Left ventricle myocardium superior (tissue), 1 donor: ENCODE measurements around the gene ELP6. TPM values are rescaled to one million over a fixed set of nuclear protein-coding genes. Genes with fewer than 3 reads are reported as not detected.
"Not testable (repeated sequence)": the region's sequence is repeated elsewhere in the genome, so short reads cannot be mapped to it uniquely, and the experiment has no call there.

Experiments
- ATAC-seq: fragments of 200-7000 bp; cut with Tn5 transposase; one replicate; pipeline ENCODE4 v1.9.1; 2020; ENCODE audit warnings: mild to moderate bottlenecking, moderate library complexity
- DNase-seq: peaks from one replicate; pipeline ENCODE4 v3.0.0-alpha.2; 2020
- intact Hi-C: fragments of 100-400 bp; cut with micrococcal nuclease; formaldehyde crosslinking; loops from one replicate; pipeline ENCODE4 v1.11.0; 2022
- total RNA-seq: library from RNA; stranded (reverse); fragmentation: NEBNext Ultra II Directional; extraction: Animal tissue kit (Norgen Biotek cat#: 25700); gene quantifications from one replicate; pipeline ENCODE4 v1.2.1, GENCODE V29; 2021
- donor health status: DM: no; HTN: yes; CAD: no; lungs with severe emphysema.

ELP6 gene
- total RNA-seq, 1 donor from 2014 or later = 18.5 TPM

DNA sequence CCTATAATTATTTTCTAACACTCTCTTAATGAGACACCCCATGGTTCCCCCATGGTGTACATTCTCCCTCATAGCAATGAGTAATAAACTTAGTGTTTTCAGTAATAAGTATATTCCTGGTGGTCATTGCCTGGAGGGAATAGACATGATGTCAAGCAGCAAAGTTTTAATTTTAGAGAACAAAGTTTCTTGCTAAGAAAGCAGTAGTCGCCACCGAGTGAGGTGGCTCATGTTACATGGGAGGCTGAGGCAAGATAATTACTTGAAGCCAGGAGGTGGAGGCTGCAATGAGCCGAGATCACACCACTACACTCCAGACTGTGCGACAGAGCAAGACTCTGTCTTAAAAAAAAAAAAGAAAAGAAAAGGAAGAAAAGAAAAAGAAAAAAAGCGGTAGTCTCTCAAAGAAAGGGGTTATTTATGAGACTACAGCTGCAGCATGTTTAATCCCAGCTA, 2.4 kb upstream of the ELP6 start:
- ATAC-seq = no peak
- intact Hi-C loops = no loop called here

GRCh38 chr3:47515100-47515499, 1.6 kb upstream of the ELP6 start:
- intact Hi-C loops = no loop called here
- no peak for ATAC-seq
- no peak for DNase-seq

More for the DNA sequence above, 2.4 kb upstream of the ELP6 start:
- DNase-seq = no peak

DNA sequence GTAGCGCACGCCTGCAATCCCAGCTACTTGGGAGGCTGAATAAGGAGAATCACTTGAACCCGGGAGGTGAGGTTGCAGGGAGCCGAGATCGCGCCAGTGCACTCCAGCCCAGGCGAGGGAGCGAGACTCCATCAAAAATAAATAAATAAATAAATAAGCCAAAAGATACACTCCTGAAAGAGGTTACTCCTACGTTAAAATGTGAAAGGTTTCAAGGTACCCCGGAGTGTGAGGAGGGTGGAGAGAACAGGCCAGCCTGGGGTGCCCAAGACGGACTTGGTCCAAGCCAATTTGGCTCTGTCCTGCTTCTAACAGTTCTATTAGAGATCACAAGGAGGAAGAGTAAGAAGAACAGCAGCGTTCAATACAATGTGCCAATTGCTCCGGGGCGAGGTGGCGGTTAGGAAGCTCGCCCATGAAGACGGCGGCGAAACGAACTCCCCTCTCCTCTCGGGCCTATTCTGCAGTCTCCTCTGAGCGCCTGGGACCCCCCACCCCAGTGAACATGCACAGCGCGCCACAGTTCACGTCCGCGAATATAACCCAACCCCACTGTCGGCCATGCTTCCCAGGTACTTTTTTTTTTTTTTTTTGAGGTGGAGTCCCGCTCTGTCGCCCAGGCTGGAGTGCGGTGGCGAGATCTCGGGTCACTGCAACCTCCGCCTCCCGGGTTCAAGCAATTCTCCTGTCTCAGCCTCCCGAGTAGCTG, 942 bp downstream of the ELP6 start:
- ATAC-seq = peak; percentile 8
- intact Hi-C loops = no loop called here

DNA sequence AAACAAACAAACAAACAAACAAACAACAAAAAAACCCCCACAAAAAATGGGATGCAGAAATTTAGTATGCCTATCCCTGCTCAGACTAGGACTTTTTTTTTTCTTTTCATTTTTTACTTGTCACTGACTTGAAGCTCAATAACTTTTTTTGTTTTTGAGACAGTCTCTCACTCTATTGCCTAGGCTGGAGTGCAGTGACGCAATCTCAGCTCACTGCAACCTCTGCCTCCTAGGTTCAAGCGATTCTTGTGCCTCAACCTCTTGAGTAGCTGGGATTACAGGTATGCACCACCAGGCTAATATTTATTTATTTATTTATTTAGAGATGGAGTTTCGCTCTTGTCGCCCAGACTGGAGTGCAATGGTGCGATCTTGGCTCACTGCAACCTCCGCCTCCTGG, 8.2 kb downstream of the ELP6 start:
- intact Hi-C loops, ATAC-seq, DNase-seq: not testable (repeated sequence)

More for the DNA sequence above, 942 bp downstream of the ELP6 start:
- peak; percentile 42 for DNase-seq

- DNase-seq (no peak), ATAC-seq (no peak)
- intact Hi-C loops = no loop called here
Observed at GRCh38 chr3:47504113-47504512, 9.4 kb downstream of the ELP6 start.

GRCh38 chr3:47503033-47503432, 10.5 kb downstream of the ELP6 start:
- intact Hi-C loops = no loop called here
- no peak for DNase-seq
- ATAC-seq = no peak

GRCh38 chr3:47496892-47497291, 16.6 kb downstream of the ELP6 start:
- ATAC-seq (no peak), DNase-seq (no peak)
- intact Hi-C loops = no loop called here

GRCh38 chr3:47495886-47496285, 17.6 kb downstream of the ELP6 start:
- no peak for DNase-seq
- intact Hi-C loops = no loop called here
- ATAC-seq = no peak

GRCh38 chr3:47495111-47495510, 18.4 kb downstream of the ELP6 start:
- ATAC-seq (no peak), DNase-seq (no peak)
- intact Hi-C loops = no loop called here

DNA sequence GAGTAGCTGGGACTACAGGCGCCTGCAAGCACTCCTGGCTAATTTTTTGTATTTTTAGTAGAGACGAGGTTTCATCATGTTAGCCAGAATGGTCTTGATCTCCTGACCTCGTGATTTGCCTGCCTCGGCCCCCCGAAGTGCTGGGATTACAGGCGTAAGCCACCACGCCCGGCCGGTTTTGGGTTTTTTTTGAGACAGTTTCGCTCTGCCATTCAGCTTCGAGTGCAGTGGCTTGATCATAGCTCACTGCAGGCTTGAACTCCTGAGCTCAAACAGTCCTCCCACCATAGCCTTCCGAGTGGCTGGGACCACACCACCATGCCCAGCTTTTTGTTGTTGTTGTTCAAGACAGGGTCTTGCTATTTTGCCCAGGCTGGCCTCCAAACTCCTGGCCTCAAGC, 21.7 kb downstream of the ELP6 start:
- ATAC-seq (no peak), DNase-seq (no peak)
- intact Hi-C loops = no loop called here

GRCh38 chr3:47491186-47491585, 22.3 kb downstream of the ELP6 start:
- ATAC-seq (no peak), DNase-seq (no peak)
- intact Hi-C loops = no loop called here

- intact Hi-C loops = no loop called here
- ATAC-seq = no peak
- DNase-seq = no peak
Observed at GRCh38 chr3:47487265-47487664, 26.2 kb downstream of the ELP6 start.

- ATAC-seq (no peak), DNase-seq (no peak)
- intact Hi-C loops = no loop called here
Observed at GRCh38 chr3:47485812-47486211, 27.7 kb downstream of the ELP6 start.

DNA sequence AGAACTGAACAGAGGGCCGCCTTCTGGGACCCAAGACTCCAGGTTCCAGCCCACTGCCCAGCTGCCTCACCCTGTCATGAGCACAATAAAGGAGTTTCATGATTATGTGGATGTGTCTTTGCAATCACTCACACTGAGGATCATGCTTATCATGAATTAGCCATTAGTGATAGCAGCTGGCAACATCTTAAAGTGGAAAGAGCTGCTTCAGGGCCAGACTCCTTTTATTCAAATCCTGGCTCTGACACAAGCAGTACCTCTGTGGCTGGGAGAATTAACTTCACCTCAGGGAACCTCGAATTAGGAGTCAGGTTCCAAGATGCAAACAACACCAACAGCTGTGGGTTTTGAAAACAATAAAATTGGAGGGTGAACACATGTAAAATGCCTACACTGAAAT, 31.1 kb downstream of the ELP6 start:
- DNase-seq = no peak
- no peak for ATAC-seq
- intact Hi-C loops = no loop called here

GRCh38 chr3:47481763-47482162, 31.7 kb downstream of the ELP6 start:
- intact Hi-C loops, DNase-seq, ATAC-seq: not testable (repeated sequence)

GRCh38 chr3:47480267-47480666, 33.2 kb downstream of the ELP6 start:
- ATAC-seq, intact Hi-C loops, DNase-seq: not testable (repeated sequence)

DNA sequence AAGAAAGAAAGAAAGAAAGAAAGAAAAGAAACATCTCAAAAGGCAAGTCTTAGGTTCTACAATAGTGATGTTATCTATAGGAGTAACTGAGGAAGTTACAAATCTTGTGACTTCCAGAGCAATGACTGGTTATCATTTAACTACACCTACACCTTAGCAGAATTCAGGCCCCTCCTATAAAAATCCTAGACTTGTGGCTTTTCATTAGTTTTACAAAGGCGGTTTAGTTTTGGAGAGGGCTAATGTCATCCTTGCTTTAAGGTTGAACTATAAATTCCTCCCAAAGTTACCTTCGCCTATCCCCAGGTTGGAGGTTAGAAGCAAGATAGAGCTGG, 33.7 kb downstream of the ELP6 start:
- intact Hi-C loops = loop anchor here (10.0 kb wide), 1 partner anchor 55 kb away; no protein-coding TSS in a partner anchor
- ATAC-seq (no peak), DNase-seq (no peak)

DNA sequence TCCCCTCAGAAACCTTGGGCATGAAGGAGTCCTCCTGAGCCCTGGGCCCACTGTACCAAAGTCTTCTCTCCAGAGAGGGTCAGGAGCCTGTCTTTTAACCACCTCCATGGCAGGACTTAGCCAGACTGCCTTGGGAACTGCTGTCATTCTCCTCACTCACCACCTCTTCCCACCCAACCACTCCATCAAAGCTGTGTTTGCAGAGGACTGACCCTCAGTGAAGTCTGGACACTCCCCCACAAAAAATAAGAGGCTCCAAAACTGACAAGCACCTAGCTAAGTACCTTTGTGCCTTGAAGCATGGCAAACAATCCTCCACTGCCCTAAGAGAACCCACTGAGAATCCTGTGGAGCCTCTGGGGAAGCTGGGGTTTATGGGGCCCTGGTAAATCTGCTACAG, 35.5 kb downstream of the ELP6 start:
- DNase-seq (no peak), ATAC-seq (no peak)
- intact Hi-C loops = loop anchor here (10.0 kb wide), 1 partner anchor 53 kb away; no protein-coding TSS in a partner anchor

DNA sequence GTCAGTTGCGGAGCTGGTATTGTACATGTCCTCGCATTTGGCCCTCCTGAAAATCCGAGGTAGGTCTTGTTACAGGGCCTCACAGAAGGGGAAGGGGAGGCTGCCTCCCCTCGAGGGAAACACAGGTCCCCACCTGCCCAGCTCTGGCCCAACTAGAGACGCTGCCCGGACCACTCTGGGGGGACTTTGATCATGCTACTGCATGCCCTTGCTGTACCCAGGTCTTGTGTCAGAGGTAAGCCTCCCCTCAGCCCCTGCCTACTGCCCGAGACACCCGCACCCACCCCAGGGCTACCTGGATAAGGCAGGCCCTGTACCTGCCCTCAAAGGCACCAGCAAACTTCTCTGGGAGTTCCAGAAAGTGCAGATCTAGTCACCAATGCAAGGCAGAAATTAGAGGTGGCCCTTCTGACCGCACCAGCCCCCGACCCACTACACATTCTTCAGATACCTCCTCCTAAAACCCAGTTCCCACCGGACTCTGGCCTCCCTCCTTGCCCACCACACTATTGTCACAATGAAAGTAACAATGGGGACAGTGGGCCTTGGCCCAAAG, 36.8 kb downstream of the ELP6 start:
- intact Hi-C loops = loop anchor here (10.0 kb wide), 1 partner anchor 52 kb away; no protein-coding TSS in a partner anchor
- DNase-seq (no peak), ATAC-seq (no peak)

DNA sequence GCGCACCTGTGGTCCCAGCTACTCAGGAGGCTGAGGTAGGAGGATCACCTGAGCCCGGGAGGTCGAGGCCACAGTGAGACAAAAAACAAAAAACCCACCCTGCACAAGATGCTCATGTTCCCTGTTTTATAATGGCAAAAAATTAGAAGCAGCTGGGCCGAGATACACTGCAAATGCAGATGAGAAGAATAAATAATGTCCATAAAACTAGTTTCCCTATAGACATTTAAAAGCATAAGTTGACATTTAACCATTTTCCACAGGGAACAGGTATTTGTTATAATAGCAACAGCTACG, 37.2 kb downstream of the ELP6 start:
- DNase-seq (no peak), ATAC-seq (no peak)
- intact Hi-C loops = loop anchor here (10.0 kb wide), 1 partner anchor 51 kb away; no protein-coding TSS in a partner anchor
